WI38 (cell line): ENCODE data around the gene TRMU.

Experiments used
- H3K4me3 ChIP-seq: 2 replicates; pipeline ENCODE4 v1.5.1; 2011; ENCODE audit warnings: low read depth, mild to moderate bottlenecking, control low read depth, low read length
- CTCF ChIP-seq: IDR thresholded peaks from 2 replicates; pipeline ENCODE4 v1.5.1; 2012; ENCODE audit warnings: low read depth, mild to moderate bottlenecking, control low read depth, low read length

TRMU gene

GRCh38 chr22:46386312-46386711 lies 50.8 kb downstream of the TRMU start:
- H3K4me3 ChIP-seq: no peak overlapping the region
- no peak for TF ChIP-seq CTCF

- TF ChIP-seq CTCF: no peak
- no peak overlapping the region for H3K4me3 ChIP-seq
Measured at GRCh38 chr22:46387748-46388147, 52.2 kb downstream of the TRMU start.

DNA sequence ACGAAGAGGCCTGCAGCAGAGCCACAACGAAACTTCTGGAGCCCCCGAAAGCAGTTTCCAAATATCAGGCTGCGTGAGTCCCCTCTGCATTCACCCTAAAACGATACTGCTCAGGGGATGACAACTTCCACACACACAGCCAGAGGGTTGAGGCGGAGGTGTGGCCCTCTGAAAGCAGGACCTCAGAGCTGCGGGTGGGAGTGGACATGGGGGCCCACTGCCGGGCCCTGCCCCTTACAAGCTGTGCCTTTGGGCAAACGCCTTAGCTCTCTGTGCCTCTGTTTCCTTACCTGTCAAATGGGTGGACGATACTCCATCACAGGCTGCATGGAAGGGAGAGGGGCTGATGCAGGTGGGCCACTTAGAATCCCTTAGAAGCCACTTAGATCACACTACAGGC lies 53.1 kb downstream of the TRMU start:
- no peak overlapping the region for H3K4me3 ChIP-seq
- no peak for TF ChIP-seq CTCF

GRCh38 chr22:46389081-46389480 lies 53.6 kb downstream of the TRMU start:
- no peak overlapping the region for H3K4me3 ChIP-seq
- TF ChIP-seq CTCF: no peak

DNA sequence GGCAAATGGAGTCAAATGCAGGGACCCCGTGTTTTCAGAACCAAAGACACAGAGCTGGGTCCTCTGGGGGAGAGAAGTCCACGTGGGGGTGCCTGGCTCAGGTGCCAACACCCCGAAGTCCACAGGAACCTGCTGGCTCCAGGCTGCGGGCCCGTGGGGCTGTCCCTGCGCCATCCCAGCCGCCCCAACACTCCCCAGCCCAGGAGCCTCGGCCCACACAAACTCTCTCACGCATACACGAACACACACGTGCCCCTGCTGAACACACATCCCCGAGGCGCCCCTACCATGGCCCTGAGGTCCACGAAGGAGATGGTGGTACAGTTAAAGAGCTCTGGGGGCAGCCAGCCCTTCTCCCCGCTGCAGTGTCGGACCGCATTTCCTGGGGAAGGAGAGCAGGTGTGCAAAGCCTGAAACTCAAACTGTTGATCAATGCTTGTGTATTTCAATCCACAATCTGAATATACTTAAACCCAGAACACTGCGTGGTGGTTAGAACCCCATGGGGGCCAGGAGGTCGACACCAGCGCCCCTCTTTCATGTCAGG lies 54.7 kb downstream of the TRMU start:
- H3K4me3 ChIP-seq: no peak overlapping the region
- no peak for TF ChIP-seq CTCF

DNA sequence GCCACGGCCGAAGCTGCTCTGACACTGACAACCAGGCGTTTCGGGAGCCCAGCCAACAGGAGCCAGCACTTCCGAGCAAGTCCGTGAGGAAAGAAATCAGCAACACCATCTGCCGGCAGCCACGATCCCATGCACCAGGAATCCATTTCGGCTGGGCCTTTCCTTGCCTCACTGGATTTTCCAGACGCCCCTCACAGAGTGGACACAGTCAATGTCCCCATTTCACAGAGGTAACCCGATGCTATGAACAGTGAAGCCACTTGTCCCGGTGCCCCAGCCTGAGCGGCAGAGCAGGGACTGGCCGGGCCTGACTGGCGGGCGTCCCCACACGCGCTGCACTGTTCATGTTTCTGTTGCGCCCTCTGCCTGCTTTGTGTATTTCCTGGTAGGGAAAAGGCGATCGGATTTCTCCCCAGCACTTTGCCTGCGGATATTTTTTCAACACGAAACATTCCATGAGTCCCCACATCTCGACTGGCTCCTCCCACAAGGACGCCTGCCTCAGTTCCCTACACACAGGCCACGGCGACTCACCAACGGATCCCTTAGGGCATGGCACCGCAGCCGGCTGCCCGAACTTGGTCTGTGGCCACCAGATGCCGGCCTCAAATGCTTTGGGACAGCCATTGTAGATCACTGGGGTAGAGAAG lies 55.3 kb downstream of the TRMU start:
- peak; percentile 21; the same call in 1 of the 2 replicates for TF ChIP-seq CTCF
- H3K4me3 ChIP-seq: no peak overlapping the region

DNA sequence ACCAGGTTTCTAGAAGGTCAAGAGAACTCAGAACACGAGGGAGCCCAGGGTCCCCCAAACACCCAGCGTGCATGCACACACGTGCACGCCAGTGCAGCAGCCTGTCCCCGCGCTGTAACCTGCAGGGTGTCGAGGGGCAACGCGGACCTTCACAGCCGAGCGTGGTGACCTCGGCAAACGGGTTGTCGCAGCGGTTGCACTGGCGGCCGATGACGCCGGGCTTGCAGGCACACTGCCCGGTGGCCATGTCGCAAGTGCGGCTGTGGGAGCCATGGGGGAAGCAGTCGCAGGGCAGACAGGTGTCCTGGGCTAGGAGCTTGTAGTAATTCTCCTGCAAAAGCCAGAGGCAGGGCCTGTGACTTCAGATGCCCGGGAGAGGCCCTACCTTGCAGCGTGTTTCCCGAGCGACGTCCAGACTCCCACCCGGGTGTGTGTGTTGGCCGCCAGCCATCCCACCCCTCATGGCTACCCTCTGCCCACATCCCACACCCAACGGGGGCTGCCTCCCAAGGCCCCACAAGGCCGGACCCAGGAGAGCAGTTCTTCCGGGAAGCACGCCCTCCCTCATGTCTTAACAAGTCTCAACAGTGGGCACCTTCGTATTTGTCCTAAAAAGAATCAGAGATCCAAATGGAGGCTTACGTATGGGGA lies 56.1 kb downstream of the TRMU start:
- H3K4me3 ChIP-seq: no peak overlapping the region
- no peak for TF ChIP-seq CTCF
